Right lobe of liver (tissue), 6 donors: Measurements from ENCODE around the gene C1QTNF2. TPM values are rescaled to one million over a fixed set of nuclear protein-coding genes. Genes with fewer than 3 reads are reported as not detected.
A peak's percentile ranks its signal among the peaks of the same experiment; 100 is the strongest.

Source experiments
- ATAC-seq, 4 donors: fragments of 200-7000 bp; cut with Tn5 transposase; one replicate each; pipeline ENCODE4 v1.9.1; 2020; ENCODE audit warnings: mild to moderate bottlenecking in 4 of 4, moderate library complexity in 4 of 4
- DNase-seq, 3 donors: peaks; one replicate each; pipeline ENCODE4 v3.0.0-alpha.2; 2020
- H3K27ac ChIP-seq, 3 donors: fragments of 200-600 bp; one replicate each; pipeline ENCODE4 v1.8.0; 2022
- H3K27me3 ChIP-seq, 2 donors: fragments of 200-600 bp; one replicate each; pipeline ENCODE4 v1.8.0; 2022
- H3K36me3 ChIP-seq, 4 donors: fragments of 200-600 bp; sonication (generic) in 1 of 4; one replicate each; pipeline versions ENCODE4 v1.5.1 to v1.8.0; 2017 to 2022; ENCODE audit warnings: control low read depth in 1 of 4
- H3K4me1 ChIP-seq, 4 donors: fragments of 200-600 bp; sonication (generic) in 1 of 4; one replicate each; pipeline versions ENCODE4 v1.5.1 to v1.8.0; 2017 to 2022; ENCODE audit warnings: control low read depth in 1 of 4
- H3K4me3 ChIP-seq, 3 donors: fragments of 200-600 bp; one replicate each; pipeline ENCODE4 v1.8.0; 2022
- H3K9me3 ChIP-seq, 4 donors: fragments of 200-600 bp; sonication (generic) in 1 of 4; one replicate each; pipeline versions ENCODE4 v1.5.1 to v1.8.0; 2017 to 2022; ENCODE audit warnings: control low read depth in 1 of 4
- CTCF ChIP-seq, 4 donors: fragments of 200-600 bp in 3 of 4; fragments of 450-650 bp in 1 of 4; IDR thresholded peaks; one replicate each; pipeline versions ENCODE4 v1.5.1 to v1.8.0; 2016 to 2022; ENCODE audit warnings: antibody characterized with exemption in 4 of 4, mild to moderate bottlenecking in 2 of 4
- POLR2A ChIP-seq: fragments of 450-650 bp; IDR thresholded peaks from one replicate; pipeline ENCODE4 v1.6.1; 2017; ENCODE audit warnings: antibody characterized with exemption, mild to moderate bottlenecking
- whole genome bisulfite sequencing: methylation state at CpG from one replicate; pipeline ENCODE4 v1.1.6; 2018; ENCODE audit warnings: low coverage, low lambda C conversion rate; ENCODE audit not compliant: insufficient coverage; ENCODE audit errors: missing lambda C conversion rate; 5-methylcytosine and 5-hydroxymethylcytosine counted together
- intact Hi-C, 2 donors: fragments of 100-400 bp; cut with DNase I; formaldehyde crosslinking; loops; one replicate each; pipeline versions ENCODE4 v1.11.2 to v1.14.1; 2022
- total RNA-seq, 6 experiments: library from RNA; depleted of rRNA in 2 of 6; stranded (reverse); fragments of >200 nt in 2 of 6; fragmentation: NEBNext Ultra II Directional in 3 of 6; extraction: Animal tissue kit (Norgen Biotek cat#: 25700) in 3 of 6; gene quantifications; one replicate each; pipeline versions ENCODE4 v1.1.0 to v1.2.4, GENCODE V29; 2016 to 2023
- donor health status: DM: no; HTN: yes; CAD: no.
- donor health status: DM: no; HTN: no; CAD: no.
- donor health status: DM: no; HTN: no; CAD: no.
- donor health status: DM: no; HTN: yes; CAD: no.
- donor health status: DM: no; HTN: yes; CAD: no.

C1QTNF2 gene
- total RNA-seq, 6 experiments from 2014 or later: 0.11 to 0.30 (median 0.15) TPM; not detected in 2

GRCh38 chr5:160310140-160310539 is 60.3 kb downstream of the C1QTNF2 start:
- DNase-seq: no peak
- no peak overlapping the region for H3K4me3 ChIP-seq
- intact Hi-C loops: no loop called here
- 53% methylated on average over 3 of the region's 4 CpGs for WGBS
- H3K27ac ChIP-seq: no peak overlapping the region
- H3K9me3 ChIP-seq: no peaks in the 10 kb centered on the region
- H3K27me3 ChIP-seq: peaks cover 7 to 9% of the 10 kb centered on the region in 2 donors
- ATAC-seq: no peak
- peaks cover 0 to 8% (median 0%) of the 10 kb centered on the region in 4 donors for H3K4me1 ChIP-seq
- TF ChIP-seq POLR2A (no peak), CTCF (IDR thresholded peaks at IDR 0.05) (no peak)
- H3K36me3 ChIP-seq: no peaks in the 10 kb centered on the region

- 80% methylated on average over 2 of the region's 4 CpGs for WGBS
- H3K36me3 ChIP-seq: no peaks in the 10 kb centered on the region
- peaks cover 0 to 7% of the 10 kb centered on the region in 2 donors for H3K27me3 ChIP-seq
- H3K9me3 ChIP-seq: no peaks in the 10 kb centered on the region
- no peak for DNase-seq
- no peak overlapping the region for H3K27ac ChIP-seq
- intact Hi-C loops: no loop called here
- H3K4me1 ChIP-seq: peaks cover 0 to 2% (median 0%) of the 10 kb centered on the region in 4 donors
- ATAC-seq: no peak
- H3K4me3 ChIP-seq: no peak overlapping the region
- no peak for TF ChIP-seq POLR2A
- no peak for TF ChIP-seq CTCF (IDR thresholded peaks at IDR 0.05)
These were observed 63.7 kb downstream of the C1QTNF2 start for GRCh38 chr5:160306696-160307095.

- intact Hi-C loops: no loop called here
- Histone ChIP-seq H3K4me3 (no peak overlapping the region), H3K9me3 (no peaks in the 10 kb centered on the region), H3K27ac (no peak overlapping the region), H3K36me3 (no peaks in the 10 kb centered on the region), H3K27me3 (no peaks in the 10 kb centered on the region), H3K4me1 (no peaks in the 10 kb centered on the region)
- ATAC-seq (no peak), DNase-seq (peak in 1 of 3 donors; percentile 37)
- TF ChIP-seq CTCF (IDR thresholded peaks at IDR 0.05): no peak
- TF ChIP-seq POLR2A: no peak
- 74% methylated on average over 7 of the region's 10 CpGs for WGBS
These were observed 65.1 kb downstream of the C1QTNF2 start for GRCh38 chr5:160305319-160305718.

GRCh38 chr5:160303690-160304089 is 66.7 kb downstream of the C1QTNF2 start:
- no peak for TF ChIP-seq POLR2A
- Histone ChIP-seq H3K27ac (no peak overlapping the region), H3K9me3 (no peaks in the 10 kb centered on the region), H3K36me3 (no peaks in the 10 kb centered on the region), H3K4me1 (no peaks in the 10 kb centered on the region), H3K4me3 (no peak overlapping the region), H3K27me3 (no peaks in the 10 kb centered on the region)
- 64% methylated on average over 3 of the region's 3 CpGs for WGBS
- intact Hi-C loops: no loop called here
- ATAC-seq: no peak
- peak in 1 of 3 donors; percentile 36 for DNase-seq

GRCh38 chr5:160298189-160298588 is 72.2 kb downstream of the C1QTNF2 start:
- H3K4me3 ChIP-seq: no peak overlapping the region
- WGBS: 87% methylated on average over 9 of the region's 10 CpGs
- H3K9me3 ChIP-seq: no peaks in the 10 kb centered on the region
- ATAC-seq (peak in 1 of 4 donors; percentile 30), DNase-seq (no peak)
- no peaks in the 10 kb centered on the region for H3K36me3 ChIP-seq
- TF ChIP-seq CTCF (IDR thresholded peaks at IDR 0.05) (no peak), POLR2A (no peak)
- intact Hi-C loops: no loop called here
- H3K27me3 ChIP-seq: no peaks in the 10 kb centered on the region
- H3K27ac ChIP-seq: no peak overlapping the region
- no peaks in the 10 kb centered on the region for H3K4me1 ChIP-seq
